Measurements from ENCODE around the gene POLR2E. TPM values are rescaled to one million over a fixed set of nuclear protein-coding genes. Genes with fewer than 3 reads are reported as not detected.

POLR2E gene
- total and polyA plus RNA-seq, 9 of the 15 experiments (the other 6 are each of a cell fraction or from before 2014, with no cell fraction given): 3.4 to 413 (median 244) TPM

DNA sequence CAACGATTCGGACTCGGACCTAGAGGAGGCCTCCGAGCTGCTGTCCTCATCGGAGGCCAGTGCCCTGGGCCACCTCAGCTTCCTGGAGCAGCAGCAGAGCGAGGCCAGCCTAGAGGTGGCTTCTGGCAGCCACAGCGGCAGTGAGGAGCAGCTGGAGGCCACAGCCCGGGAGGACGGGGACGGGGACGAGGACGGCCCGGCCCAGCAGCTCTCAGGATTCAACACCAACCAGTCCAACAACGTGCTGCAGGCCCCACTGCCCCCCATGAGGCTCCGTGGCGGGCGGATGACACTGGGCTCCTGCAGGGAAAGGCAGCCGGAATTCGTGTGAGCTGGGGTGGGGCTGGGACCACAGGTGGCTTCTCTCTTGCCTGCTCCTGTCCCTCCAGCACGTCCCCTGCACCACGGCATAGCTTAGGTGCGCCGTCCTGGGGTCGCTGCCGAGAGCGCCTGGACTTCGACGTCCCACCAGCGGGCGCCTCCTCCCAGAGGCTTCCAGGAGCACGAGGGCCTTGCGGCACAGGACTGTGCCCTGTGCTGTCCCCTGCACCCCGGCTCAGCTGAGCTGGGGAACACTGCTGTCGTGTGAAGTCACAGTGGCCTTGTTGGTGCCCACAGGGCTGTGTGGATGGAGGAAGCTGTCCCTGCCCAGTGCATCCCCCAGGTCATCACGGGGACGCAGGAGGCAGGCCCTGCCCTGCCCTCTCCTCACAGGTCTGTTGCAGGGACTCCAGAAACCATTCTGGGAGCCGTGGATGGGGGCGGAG is 9.3 kb downstream of the POLR2E start (continued):
- 0 out of 2 replicates have a peak, but pooled peaks have one; percentile 59 for TF ChIP-seq PTBP1 (IDR thresholded peaks at IDR 0.05; ENCODE audit: low read depth, low read length)
- TF ChIP-seq TAF9B (IDR thresholded peaks at IDR 0.05; ENCODE audit: partially characterized antibody): no peak

DNA sequence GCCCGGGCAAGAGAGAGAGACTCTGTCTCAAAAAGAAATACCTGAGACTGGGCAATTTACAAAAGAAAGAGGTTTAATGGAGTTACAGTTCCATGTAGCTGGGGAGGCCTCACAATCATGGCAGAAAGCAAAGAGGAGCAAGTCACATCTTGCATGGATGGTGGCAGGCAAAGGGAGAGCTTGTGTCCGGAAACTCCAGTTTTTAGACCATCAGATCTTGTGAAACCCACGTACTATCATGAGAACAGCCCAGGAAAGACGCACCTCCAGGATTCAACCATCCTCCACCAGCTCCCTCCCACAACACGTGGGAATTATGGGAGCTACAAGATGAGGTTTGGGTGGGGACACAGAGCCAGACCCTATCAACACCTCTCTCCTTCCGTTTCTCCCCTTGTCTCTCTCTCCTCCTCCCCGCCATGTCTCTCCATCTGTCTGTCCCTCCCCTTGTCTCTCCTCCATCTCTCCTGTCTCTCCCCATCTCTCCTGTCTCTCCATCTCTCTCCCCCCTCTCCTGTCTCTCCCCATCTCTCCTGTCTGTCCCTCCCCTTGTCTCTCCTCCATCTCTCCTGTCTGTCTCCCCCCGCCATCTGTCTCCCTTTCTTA is 10.0 kb downstream of the POLR2E start:
- H3K4me2 ChIP-seq (ENCODE audit: insufficient read depth, low read length): no peak overlapping the region
- H2AFZ ChIP-seq (ENCODE audit: low read depth, low read length): no peak overlapping the region
- H4K20me1 ChIP-seq (replicated peaks; ENCODE audit: control insufficient read depth, insufficient read depth, low read length): no peaks in the 10 kb centered on the region
- H3K36me3 ChIP-seq (ENCODE audit: control insufficient read depth, insufficient read depth, low read length): peaks cover 56% of the 10 kb centered on the region; the same call in 2 of the 3 replicates
- CTCF ChIA-PET (ENCODE audit: low intra/inter-chr PET ratio): no interaction called here
- WGBS (ENCODE audit: insufficient coverage, low coverage, missing lambda C conversion rate): 63% methylated on average over 8 of the region's 8 CpGs
- peak overlapping the region in 1 of 2 experiments; percentile 31; a peak in 2 of 4 replicates for H3K9ac ChIP-seq (ENCODE audit: insufficient read depth in 1 of 2, low read depth in 2 of 2, low read length in 2 of 2)
- BruUV-seq (replicated peaks): no TSS peak
- peak; percentile 42 for FAIRE-seq
- H3K27ac ChIP-seq (ENCODE audit: extremely low read depth, low read depth, low read length): no peak overlapping the region
- H3K4me1 ChIP-seq (replicated peaks in 1 of 2; ENCODE audit: control insufficient read depth in 2 of 2, insufficient read depth in 2 of 2, low read length in 2 of 2): peaks cover 6 to 79% of the 10 kb centered on the region in 2 experiments
- POLR2A ChIA-PET: interaction anchor here (1.2 to 5.3 kb wide), 4 partner anchors 9 to 352 kb away, joined by 3 to 45 read pairs (median 8); partner anchors contain the start of genes GPX4 and POLR2E
- intact Hi-C loops (cut with micrococcal nuclease) (no loop called here), in situ Hi-C loops (cut with MboI) (no loop called here)
- no peak for ATAC-seq
- H3K9me1 ChIP-seq (ENCODE audit: control insufficient read depth, insufficient read depth, low read length): peaks cover 3% of the 10 kb centered on the region
- H3K4me3 ChIP-seq: no peak overlapping the region
- H3K79me2 ChIP-seq (ENCODE audit: control insufficient read depth, insufficient read depth, low read length): no peaks in the 10 kb centered on the region
- H3K9me3 ChIP-seq (replicated peaks; ENCODE audit: control insufficient read depth, insufficient read depth, low read depth, low read length): no peaks in the 10 kb centered on the region
- no peaks in the 10 kb centered on the region for H3K27me3 ChIP-seq (ENCODE audit: control insufficient read depth in 2 of 2, insufficient read depth in 2 of 2, low read length in 2 of 2)
- no peak for DNase-seq (ENCODE audit: extremely low read depth in 1 of 4, low spot score in 3 of 4)
- TF ChIP-seq, protein P1, sequence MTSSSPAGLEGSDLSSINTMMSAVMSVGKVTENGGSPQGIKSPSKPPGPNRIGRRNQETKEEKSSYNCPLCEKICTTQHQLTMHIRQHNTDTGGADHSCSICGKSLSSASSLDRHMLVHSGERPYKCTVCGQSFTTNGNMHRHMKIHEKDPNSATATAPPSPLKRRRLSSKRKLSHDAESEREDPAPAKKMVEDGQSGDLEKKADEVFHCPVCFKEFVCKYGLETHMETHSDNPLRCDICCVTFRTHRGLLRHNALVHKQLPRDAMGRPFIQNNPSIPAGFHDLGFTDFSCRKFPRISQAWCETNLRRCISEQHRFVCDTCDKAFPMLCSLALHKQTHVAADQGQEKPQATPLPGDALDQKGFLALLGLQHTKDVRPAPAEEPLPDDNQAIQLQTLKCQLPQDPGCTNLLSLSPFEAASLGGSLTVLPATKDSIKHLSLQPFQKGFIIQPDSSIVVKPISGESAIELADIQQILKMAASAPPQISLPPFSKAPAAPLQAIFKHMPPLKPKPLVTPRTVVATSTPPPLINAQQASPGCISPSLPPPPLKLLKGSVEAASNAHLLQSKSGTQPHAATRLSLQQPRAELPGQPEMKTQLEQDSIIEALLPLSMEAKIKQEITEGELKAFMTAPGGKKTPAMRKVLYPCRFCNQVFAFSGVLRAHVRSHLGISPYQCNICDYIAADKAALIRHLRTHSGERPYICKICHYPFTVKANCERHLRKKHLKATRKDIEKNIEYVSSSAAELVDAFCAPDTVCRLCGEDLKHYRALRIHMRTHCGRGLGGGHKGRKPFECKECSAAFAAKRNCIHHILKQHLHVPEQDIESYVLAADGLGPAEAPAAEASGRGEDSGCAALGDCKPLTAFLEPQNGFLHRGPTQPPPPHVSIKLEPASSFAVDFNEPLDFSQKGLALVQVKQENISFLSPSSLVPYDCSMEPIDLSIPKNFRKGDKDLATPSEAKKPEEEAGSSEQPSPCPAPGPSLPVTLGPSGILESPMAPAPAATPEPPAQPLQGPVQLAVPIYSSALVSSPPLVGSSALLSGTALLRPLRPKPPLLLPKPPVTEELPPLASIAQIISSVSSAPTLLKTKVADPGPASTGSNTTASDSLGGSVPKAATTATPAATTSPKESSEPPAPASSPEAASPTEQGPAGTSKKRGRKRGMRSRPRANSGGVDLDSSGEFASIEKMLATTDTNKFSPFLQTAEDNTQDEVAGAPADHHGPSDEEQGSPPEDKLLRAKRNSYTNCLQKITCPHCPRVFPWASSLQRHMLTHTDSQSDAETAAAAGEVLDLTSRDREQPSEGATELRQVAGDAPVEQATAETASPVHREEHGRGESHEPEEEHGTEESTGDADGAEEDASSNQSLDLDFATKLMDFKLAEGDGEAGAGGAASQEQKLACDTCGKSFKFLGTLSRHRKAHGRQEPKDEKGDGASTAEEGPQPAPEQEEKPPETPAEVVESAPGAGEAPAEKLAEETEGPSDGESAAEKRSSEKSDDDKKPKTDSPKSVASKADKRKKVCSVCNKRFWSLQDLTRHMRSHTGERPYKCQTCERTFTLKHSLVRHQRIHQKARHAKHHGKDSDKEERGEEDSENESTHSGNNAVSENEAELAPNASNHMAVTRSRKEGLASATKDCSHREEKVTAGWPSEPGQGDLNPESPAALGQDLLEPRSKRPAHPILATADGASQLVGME (CRISPR knock-in tag; IDR thresholded peaks at IDR 0.05): no peak
- TF ChIP-seq MXI1 (IDR thresholded peaks at IDR 0.05; ENCODE audit: low read depth, low read length): no peak
- TF ChIP-seq ASH1L (IDR thresholded peaks at IDR 0.05; ENCODE audit: borderline replicate concordance, low read depth, partially characterized antibody): no peak
- no peak for TF ChIP-seq FOXJ3 (CRISPR knock-in tag; IDR thresholded peaks at IDR 0.05)
- TF ChIP-seq CBX1 (IDR thresholded peaks at IDR 0.05; ENCODE audit: low read depth): no peak
- no peak for TF ChIP-seq NELFE (IDR thresholded peaks at IDR 0.05; ENCODE audit: insufficient read depth, insufficient read length)
- peak; percentile 92 for TF ChIP-seq POLR2B (IDR thresholded peaks at IDR 0.05; ENCODE audit: low read depth, partially characterized antibody)
- TF ChIP-seq, protein P2, sequence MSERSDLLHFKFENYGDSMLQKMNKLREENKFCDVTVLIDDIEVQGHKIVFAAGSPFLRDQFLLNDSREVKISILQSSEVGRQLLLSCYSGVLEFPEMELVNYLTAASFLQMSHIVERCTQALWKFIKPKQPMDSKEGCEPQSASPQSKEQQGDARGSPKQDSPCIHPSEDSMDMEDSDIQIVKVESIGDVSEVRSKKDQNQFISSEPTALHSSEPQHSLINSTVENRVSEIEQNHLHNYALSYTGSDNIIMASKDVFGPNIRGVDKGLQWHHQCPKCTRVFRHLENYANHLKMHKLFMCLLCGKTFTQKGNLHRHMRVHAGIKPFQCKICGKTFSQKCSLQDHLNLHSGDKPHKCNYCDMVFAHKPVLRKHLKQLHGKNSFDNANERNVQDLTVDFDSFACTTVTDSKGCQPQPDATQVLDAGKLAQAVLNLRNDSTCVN (CRISPR knock-in tag; IDR thresholded peaks at IDR 0.05): peak; percentile 81; the same call in 1 of the 2 replicates
- no peak for TF ChIP-seq SAFB (IDR thresholded peaks at IDR 0.05; ENCODE audit: borderline replicate concordance, low read depth, low read length)
- TF ChIP-seq ZBED1 (IDR thresholded peaks at IDR 0.05): no peak
- no peak for TF ChIP-seq ZNF174 (CRISPR knock-in tag; IDR thresholded peaks at IDR 0.05)
- TF ChIP-seq ZNF197 (CRISPR knock-in tag; IDR thresholded peaks at IDR 0.05; ENCODE audit: low read depth): no peak

All from K562 (cell line).